Endothelial cell of umbilical vein (primary cell): ENCODE data around the gene DTX4. TPM values are rescaled to one million over a fixed set of nuclear protein-coding genes. Genes with fewer than 3 reads are reported as not detected.

Experiments used
- BruUV-seq: library from RNA; stranded (reverse); fragments of 400-500 nt; replicated peaks from 2 replicates; lab custom pipeline; 2021; lab: Mats Ljungman, UMichigan
- CTCF ChIA-PET: fragments of 300-600, 350-600 bp; sonication (Branson Sonifier 250); formaldehyde crosslinking; loops from one replicate; lab custom pipeline; 2021; ENCODE audit warnings: antibody characterized with exemption, inconsistent platforms; lab: Charles Lee
- POLR2A ChIA-PET: fragments of 300-600, 350-600 bp; sonication (Branson Sonifier 250); formaldehyde crosslinking; loops from one replicate; lab custom pipeline; 2021; ENCODE audit warnings: antibody characterized with exemption, inconsistent platforms; lab: Charles Lee
- DNase-seq: peaks from one replicate; pipeline ENCODE4 v3.0.0-alpha.2; 2011; ENCODE audit warnings: low read depth, low spot score
- FAIRE-seq: peaks from 2 replicates; lab custom pipeline; 2011; peaks lifted over from hg19 to GRCh38; lab: Jason Lieb, UNC
- H2AFZ ChIP-seq: 2 replicates; pipeline ENCODE4 v1.6.0; 2012; ENCODE audit warnings: low read depth, low read length, control low read depth, inconsistent platforms
- H3K27ac ChIP-seq: 2 replicates; pipeline ENCODE4 v1.5.1; 2011; ENCODE audit warnings: low read depth, mild to moderate bottlenecking, control low read depth, low read length, moderate library complexity; ENCODE audit not compliant: insufficient read depth
- H3K27me3 ChIP-seq, 2 experiments: 2 replicates each; pipeline versions ENCODE4 v1.6.0 to v1.6.1; 2011; ENCODE audit warnings: low read length in 2 of 2, mixed read lengths in 1 of 2; ENCODE audit not compliant: control insufficient read depth in 2 of 2, insufficient read depth in 2 of 2
- H3K36me3 ChIP-seq, 2 experiments: 2 replicates in 1 of 2; 3 replicates in 1 of 2; pipeline ENCODE4 v1.5.1; 2011; ENCODE audit warnings: low read length in 2 of 2, mild to moderate bottlenecking in 1 of 2, moderate library complexity in 1 of 2; ENCODE audit not compliant: control insufficient read depth in 2 of 2, insufficient read depth in 2 of 2; ENCODE audit errors: extremely low read depth in 1 of 2
- H3K4me1 ChIP-seq: 3 replicates; pipeline ENCODE4 v1.5.1; 2011; ENCODE audit warnings: mild to moderate bottlenecking, low read length; ENCODE audit not compliant: control insufficient read depth, insufficient read depth; ENCODE audit errors: extremely low read depth
- H3K4me2 ChIP-seq: 2 replicates; pipeline ENCODE4 v1.6.1; 2011; ENCODE audit warnings: low read length, control low read depth, mixed read lengths; ENCODE audit not compliant: insufficient read depth
- H3K4me3 ChIP-seq, 3 experiments: fragments of 200-600 bp in 1 of 3; sonication (generic), shearing (Covaris generic) in 1 of 3; replicated peaks in 1 of 3; 2 replicates each; pipeline ENCODE4 v1.5.1; 2011 to 2016; ENCODE audit warnings: control low read depth in 3 of 3, low read length in 3 of 3, mild to moderate bottlenecking in 2 of 3, inconsistent platforms in 1 of 3, low read depth in 1 of 3, moderate library complexity in 1 of 3; ENCODE audit not compliant: insufficient read depth in 1 of 3
- H3K79me2 ChIP-seq: 2 replicates; pipeline ENCODE4 v1.6.0; 2012; ENCODE audit warnings: low read length, inconsistent platforms; ENCODE audit not compliant: control insufficient read depth, insufficient read depth
- H3K9ac ChIP-seq: replicated peaks from 2 replicates; pipeline ENCODE3; 2011; ENCODE audit warnings: low read length, control low read depth; ENCODE audit not compliant: insufficient read depth; ENCODE audit errors: extremely low read depth
- H3K9me1 ChIP-seq: replicated peaks from 3 replicates; pipeline ENCODE4 v1.6.0; 2011; ENCODE audit warnings: mild to moderate bottlenecking, low read length; ENCODE audit not compliant: control insufficient read depth, insufficient read depth; ENCODE audit errors: extremely low read depth
- H3K9me3 ChIP-seq: replicated peaks from 2 replicates; pipeline ENCODE4 v1.5.1; 2012; ENCODE audit warnings: low read length, inconsistent platforms; ENCODE audit not compliant: control insufficient read depth, insufficient read depth
- H4K20me1 ChIP-seq: replicated peaks from 2 replicates; pipeline ENCODE3; 2011; ENCODE audit warnings: mild to moderate bottlenecking, low read length; ENCODE audit not compliant: control insufficient read depth, insufficient read depth; ENCODE audit errors: extremely low read depth
- EZH2 ChIP-seq: IDR thresholded peaks from 2 replicates; pipeline ENCODE4 v1.6.1; 2012; ENCODE audit warnings: borderline replicate concordance, low read depth, mild to moderate bottlenecking, moderate library complexity, low read length, inconsistent platforms; ENCODE audit not compliant: severe bottlenecking
- FOS ChIP-seq: IDR thresholded peaks from 2 replicates; pipeline ENCODE4 v1.6.1; 2011; ENCODE audit warnings: mild to moderate bottlenecking, low read length, moderate library complexity, borderline replicate concordance; ENCODE audit not compliant: insufficient read depth
- GATA2 ChIP-seq: IDR thresholded peaks from 2 replicates; pipeline ENCODE4 v1.7.0; 2011; ENCODE audit warnings: low read depth, mild to moderate bottlenecking, moderate library complexity, mixed read lengths, low read length; ENCODE audit not compliant: insufficient read length, insufficient read depth
- JUN ChIP-seq: IDR thresholded peaks from 2 replicates; pipeline ENCODE4 v1.6.1; 2011; ENCODE audit warnings: borderline replicate concordance, low read depth; ENCODE audit not compliant: insufficient read length, insufficient read depth
- MYC ChIP-seq: IDR thresholded peaks from one replicate; pipeline ENCODE4 v1.6.1; 2011; ENCODE audit warnings: mild to moderate bottlenecking, low read depth, low read length
- POLR2A ChIP-seq: IDR thresholded peaks from 2 replicates; pipeline ENCODE4 v1.6.1; 2012; ENCODE audit warnings: low read depth, mild to moderate bottlenecking, control low read depth, low read length
- POLR2AphosphoS5 ChIP-seq: IDR thresholded peaks from 2 replicates; pipeline ENCODE4 v1.6.1; 2012; ENCODE audit warnings: low read depth, mild to moderate bottlenecking, control low read depth, low read length, moderate library complexity; ENCODE audit not compliant: insufficient read depth
- dilution Hi-C: fragments of 300-500 bp; cut with MboI; formaldehyde crosslinking; loops from one replicate; pipeline ENCODE4 v1.15.0; 2019; ENCODE audit warnings: low sequenced_read_pairs; ENCODE audit not compliant: extremely low pct_ligation_motif_present
- intact Hi-C: fragments of 100-400 bp; cut with micrococcal nuclease; formaldehyde crosslinking; loops from one replicate; pipeline ENCODE4 v1.10.0; 2022
- polyA plus RNA-seq, 4 experiments: library from polyadenylated mRNA; depleted of rRNA in 3 of 4; stranded (reverse) in 3 of 4; unstranded in 1 of 4; fragments of >200 nt; gene quantifications; 2 replicates each; pipeline versions ENCODE4 v1.2.1 to v1.2.3, GENCODE V29; 2011 to 2012; ENCODE audit warnings: missing spikeins in 1 of 4
- total RNA-seq: library from RNA; stranded (reverse); gene quantifications from 2 replicates; pipeline ENCODE4 v1.2.3, GENCODE V29; 2021
- TF ChIP-seq, protein P1 (sequence below), 2 donors: IDR thresholded peaks; 1 replicate in 1 of 2; 2 replicates in 1 of 2; pipeline ENCODE4 v1.5.1; 2011; ENCODE audit warnings: low read length in 2 of 2, mild to moderate bottlenecking in 2 of 2, moderate library complexity in 2 of 2, control low read depth in 1 of 2, inconsistent platforms in 1 of 2, low read depth in 1 of 2; ENCODE audit not compliant: insufficient read depth in 1 of 2; ENCODE audit errors: extremely low read depth in 1 of 2
- TF ChIP-seq, protein P2 (sequence below): IDR thresholded peaks from 2 replicates; pipeline ENCODE4 v1.6.1; 2011; ENCODE audit not compliant: insufficient read depth, insufficient read length

The DTX4 gene
- total and polyA plus RNA-seq, 2 donors (not counting 3 experiments of a cell fraction or from before 2014, with no cell fraction given): 0.08 to 0.91 TPM

DNA sequence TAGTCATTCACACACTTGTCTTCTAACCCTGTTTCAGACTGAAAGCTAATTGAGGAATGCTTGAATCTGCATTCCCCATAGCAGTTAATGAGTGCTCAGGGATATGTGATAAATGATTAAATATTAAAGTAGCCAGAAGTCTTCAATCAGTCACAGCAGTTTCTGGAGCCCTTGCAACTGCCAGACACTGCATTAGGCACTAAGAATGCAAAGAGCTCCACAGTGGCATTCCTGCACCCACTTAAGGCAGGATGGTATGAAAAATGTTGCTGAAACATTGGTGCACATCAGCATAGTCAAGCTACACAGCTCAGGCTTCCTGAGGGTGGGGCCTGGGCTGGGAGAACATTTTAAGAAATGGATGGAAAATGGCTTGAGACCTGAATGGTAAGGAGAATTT, 6.5 kb downstream of the DTX4 start:
- dilution Hi-C loops (no loop called here), intact Hi-C loops (no loop called here)
- Histone ChIP-seq H3K4me2 (no peak overlapping the region), H3K9me3 (no peaks in the 10 kb centered on the region), H4K20me1 (no peaks in the 10 kb centered on the region), H3K36me3 (no peaks in the 10 kb centered on the region), H3K9ac (no peak overlapping the region), H2AFZ (no peak overlapping the region), H3K4me3 (no peak overlapping the region), H3K4me1 (no peaks in the 10 kb centered on the region), H3K79me2 (no peaks in the 10 kb centered on the region), H3K27me3 (peaks cover 20 to 28% of the 10 kb centered on the region in 2 experiments), H3K27ac (no peak overlapping the region), H3K9me1 (no peaks in the 10 kb centered on the region)
- FAIRE-seq: no peak
- BruUV-seq: no TSS peak
- TF ChIP-seq EZH2 (no peak), POLR2AphosphoS5 (no peak), POLR2A (no peak), FOS (no peak), MYC (no peak)
- TF ChIP-seq, protein P1, sequence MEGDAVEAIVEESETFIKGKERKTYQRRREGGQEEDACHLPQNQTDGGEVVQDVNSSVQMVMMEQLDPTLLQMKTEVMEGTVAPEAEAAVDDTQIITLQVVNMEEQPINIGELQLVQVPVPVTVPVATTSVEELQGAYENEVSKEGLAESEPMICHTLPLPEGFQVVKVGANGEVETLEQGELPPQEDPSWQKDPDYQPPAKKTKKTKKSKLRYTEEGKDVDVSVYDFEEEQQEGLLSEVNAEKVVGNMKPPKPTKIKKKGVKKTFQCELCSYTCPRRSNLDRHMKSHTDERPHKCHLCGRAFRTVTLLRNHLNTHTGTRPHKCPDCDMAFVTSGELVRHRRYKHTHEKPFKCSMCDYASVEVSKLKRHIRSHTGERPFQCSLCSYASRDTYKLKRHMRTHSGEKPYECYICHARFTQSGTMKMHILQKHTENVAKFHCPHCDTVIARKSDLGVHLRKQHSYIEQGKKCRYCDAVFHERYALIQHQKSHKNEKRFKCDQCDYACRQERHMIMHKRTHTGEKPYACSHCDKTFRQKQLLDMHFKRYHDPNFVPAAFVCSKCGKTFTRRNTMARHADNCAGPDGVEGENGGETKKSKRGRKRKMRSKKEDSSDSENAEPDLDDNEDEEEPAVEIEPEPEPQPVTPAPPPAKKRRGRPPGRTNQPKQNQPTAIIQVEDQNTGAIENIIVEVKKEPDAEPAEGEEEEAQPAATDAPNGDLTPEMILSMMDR (IDR thresholded peaks at IDR 0.05; ENCODE audit: extremely low read depth in 1 of 2, insufficient read depth in 1 of 2, low read depth in 1 of 2, low read length in 2 of 2): no peak
- no peak for DNase-seq
- POLR2A ChIA-PET: no interaction called here
- CTCF ChIA-PET: interaction anchor here (2.0 to 2.7 kb wide), 2 partner anchors 8 to 13 kb away, joined by 5 to 12 read pairs; no protein-coding TSS in a partner anchor

DNA sequence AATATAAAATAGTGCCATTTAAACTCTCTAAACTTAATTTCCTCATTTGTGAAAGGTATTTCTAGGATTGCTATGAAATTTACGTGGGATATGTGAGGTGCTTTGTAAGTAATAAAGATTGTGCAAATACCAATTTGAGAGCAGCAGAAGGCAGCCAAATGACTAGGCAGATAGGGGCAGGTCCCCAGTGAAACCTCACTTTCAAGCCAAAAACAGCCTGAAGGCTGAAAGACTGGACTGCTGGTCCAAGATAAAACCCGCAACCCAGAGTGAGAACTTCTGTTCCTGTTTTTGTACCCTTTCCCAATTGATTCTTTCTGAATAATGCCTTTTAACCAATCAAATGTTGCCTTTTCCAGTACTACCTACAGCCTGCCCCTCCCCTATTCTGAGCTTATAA, 7.2 kb downstream of the DTX4 start:
- H3K36me3 ChIP-seq: no peaks in the 10 kb centered on the region
- H3K9me3 ChIP-seq: no peaks in the 10 kb centered on the region
- H3K4me3 ChIP-seq: no peak overlapping the region
- no peak overlapping the region for H2AFZ ChIP-seq
- dilution Hi-C loops: no loop called here
- BruUV-seq: no TSS peak
- no peaks in the 10 kb centered on the region for H3K79me2 ChIP-seq
- TF ChIP-seq, protein P2, sequence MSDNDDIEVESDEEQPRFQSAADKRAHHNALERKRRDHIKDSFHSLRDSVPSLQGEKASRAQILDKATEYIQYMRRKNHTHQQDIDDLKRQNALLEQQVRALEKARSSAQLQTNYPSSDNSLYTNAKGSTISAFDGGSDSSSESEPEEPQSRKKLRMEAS: no peak
- TF ChIP-seq, protein P1 (IDR thresholded peaks at IDR 0.05; ENCODE audit: extremely low read depth in 1 of 2, insufficient read depth in 1 of 2, low read depth in 1 of 2, low read length in 2 of 2): no peak
- TF ChIP-seq POLR2AphosphoS5 (no peak), POLR2A (no peak), EZH2 (no peak), FOS (no peak), GATA2 (no peak), JUN (no peak), MYC (no peak)
- H3K9me1 ChIP-seq: no peaks in the 10 kb centered on the region
- H3K9ac ChIP-seq: no peak overlapping the region
- H3K27ac ChIP-seq: no peak overlapping the region
- POLR2A ChIA-PET: no interaction called here
- no peak overlapping the region for H3K4me2 ChIP-seq
- DNase-seq (no peak), FAIRE-seq (no peak)
- peaks cover 13 to 24% of the 10 kb centered on the region in 2 experiments for H3K27me3 ChIP-seq
- H3K4me1 ChIP-seq: no peaks in the 10 kb centered on the region
- CTCF ChIA-PET: interaction anchor here (1.6 kb wide), 1 partner anchor 27 kb away, joined by 6 read pairs; no protein-coding TSS in a partner anchor
- H4K20me1 ChIP-seq: no peaks in the 10 kb centered on the region
- intact Hi-C loops: no loop called here
